RWPE2 (cell line): Measurements from ENCODE around the gene PLEKHJ1.
"Not testable (repeated sequence)": the region's sequence is repeated elsewhere in the genome, so short reads cannot be mapped to it uniquely, and the experiment has no call there.

Experiments
- ATAC-seq: fragments of 200-7000 bp; cut with Tn5 transposase; 3 replicates; pipeline ENCODE4 v1.9.1; 2021; ENCODE audit warnings: low read depth
- DNase-seq: peaks from one replicate; pipeline ENCODE4 v3.0.0-alpha.2; 2020; ENCODE audit warnings: low spot score
- H3K27ac ChIP-seq: fragments of 450-650 bp; 2 replicates; pipeline ENCODE4 v1.5.1; 2017; ENCODE audit warnings: mild to moderate bottlenecking; ENCODE audit not compliant: poor library complexity, severe bottlenecking
- H3K27me3 ChIP-seq: fragments of 250-450 bp; sonication (Bioruptor Pico); 2 replicates; pipeline ENCODE4 v1.5.1; 2021; ENCODE audit warnings: mild to moderate bottlenecking, moderate library complexity; ENCODE audit not compliant: insufficient read depth, poor library complexity, severe bottlenecking
- H3K36me3 ChIP-seq: fragments of 250-450 bp; sonication (Bioruptor Pico); 2 replicates; pipeline ENCODE4 v1.5.1; 2020; ENCODE audit warnings: low read depth, mild to moderate bottlenecking, moderate library complexity
- H3K4me1 ChIP-seq: fragments of 250-450 bp; sonication (Bioruptor Pico); 2 replicates; pipeline ENCODE4 v1.5.1; 2021; ENCODE audit warnings: mild to moderate bottlenecking, moderate library complexity; ENCODE audit not compliant: insufficient read depth, poor library complexity, severe bottlenecking
- H3K4me3 ChIP-seq: fragments of 250-450 bp; sonication (Bioruptor Pico); 2 replicates; pipeline ENCODE4 v1.5.1; 2021; ENCODE audit warnings: mild to moderate bottlenecking, moderate library complexity; ENCODE audit not compliant: severe bottlenecking
- H3K9me3 ChIP-seq: fragments of 250-450 bp; sonication (Bioruptor Pico); 2 replicates; pipeline ENCODE4 v1.5.1; 2021; ENCODE audit warnings: mild to moderate bottlenecking, moderate library complexity; ENCODE audit not compliant: severe bottlenecking
- TF ChIP-seq, protein P1 (sequence below): fragments of 450-650 bp; IDR thresholded peaks from one replicate; pipeline ENCODE4 v1.5.1; 2017; ENCODE audit warnings: mild to moderate bottlenecking, moderate library complexity; ENCODE audit not compliant: poor library complexity, severe bottlenecking

The PLEKHJ1 gene, protein sequence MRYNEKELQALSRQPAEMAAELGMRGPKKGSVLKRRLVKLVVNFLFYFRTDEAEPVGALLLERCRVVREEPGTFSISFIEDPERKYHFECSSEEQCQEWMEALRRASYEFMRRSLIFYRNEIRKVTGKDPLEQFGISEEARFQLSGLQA

DNA sequence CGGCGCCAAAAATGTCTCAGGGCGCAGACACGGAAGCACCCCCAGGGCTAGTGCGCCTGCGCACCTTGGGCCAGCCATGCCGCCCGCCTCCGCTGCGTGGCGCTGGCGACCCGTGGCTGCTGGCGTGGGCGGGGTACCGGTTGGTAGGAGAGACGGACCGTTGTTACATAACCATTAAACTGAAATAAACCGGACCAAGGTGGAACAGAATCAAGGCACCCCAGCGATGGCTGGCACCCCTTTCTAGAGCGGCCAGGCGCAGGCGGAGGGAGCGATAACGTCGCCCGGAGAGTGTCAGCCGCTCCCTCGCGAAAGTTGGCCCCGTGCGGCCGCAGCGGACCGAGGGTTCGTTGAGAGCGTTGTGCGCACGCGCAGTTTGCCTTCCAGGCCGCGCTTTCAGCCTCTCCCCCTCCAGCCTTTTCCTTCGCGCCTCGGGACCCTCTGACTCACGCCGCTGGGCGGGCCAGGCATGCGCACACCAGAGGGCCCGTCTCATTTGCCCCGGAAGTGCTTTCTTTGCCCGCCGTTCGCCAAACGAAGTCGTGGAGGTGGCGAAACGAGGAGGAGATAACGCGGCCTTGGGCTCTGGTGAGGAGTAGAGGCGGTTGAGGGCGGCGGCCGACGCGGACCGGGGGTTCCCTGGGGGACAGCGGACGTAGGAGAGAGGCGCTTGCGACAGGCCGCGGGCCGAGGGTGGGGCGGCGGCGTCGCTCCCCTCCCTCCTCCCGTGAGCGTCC lies at the start of gene PLEKHJ1, which contains the start of gene SF3A2:
Gene PLEKHJ1, minus strand, starts transcription at position 16 of the 737 bp plus-strand sequence. CDS start 81 bp downstream, outside the sequence.
Gene SF3A2, plus strand, starts transcription at position 511 of the 737 bp plus-strand sequence. CDS start 6,595 bp downstream, outside the sequence.
- ATAC-seq (peak; percentile 68), DNase-seq (peak; percentile 94)
- peaks cover 48% of the 10 kb centered on the region for H3K36me3 ChIP-seq
- H3K4me1 ChIP-seq, result peaks cover 10% of the 10 kb centered on the region
- H3K27me3 ChIP-seq, result no peaks in the 10 kb centered on the region
- peak within 1 kb of the TSS; percentile 69 for H3K27ac ChIP-seq
- no peaks in the 10 kb centered on the region for H3K9me3 ChIP-seq
- TF ChIP-seq, protein P1, sequence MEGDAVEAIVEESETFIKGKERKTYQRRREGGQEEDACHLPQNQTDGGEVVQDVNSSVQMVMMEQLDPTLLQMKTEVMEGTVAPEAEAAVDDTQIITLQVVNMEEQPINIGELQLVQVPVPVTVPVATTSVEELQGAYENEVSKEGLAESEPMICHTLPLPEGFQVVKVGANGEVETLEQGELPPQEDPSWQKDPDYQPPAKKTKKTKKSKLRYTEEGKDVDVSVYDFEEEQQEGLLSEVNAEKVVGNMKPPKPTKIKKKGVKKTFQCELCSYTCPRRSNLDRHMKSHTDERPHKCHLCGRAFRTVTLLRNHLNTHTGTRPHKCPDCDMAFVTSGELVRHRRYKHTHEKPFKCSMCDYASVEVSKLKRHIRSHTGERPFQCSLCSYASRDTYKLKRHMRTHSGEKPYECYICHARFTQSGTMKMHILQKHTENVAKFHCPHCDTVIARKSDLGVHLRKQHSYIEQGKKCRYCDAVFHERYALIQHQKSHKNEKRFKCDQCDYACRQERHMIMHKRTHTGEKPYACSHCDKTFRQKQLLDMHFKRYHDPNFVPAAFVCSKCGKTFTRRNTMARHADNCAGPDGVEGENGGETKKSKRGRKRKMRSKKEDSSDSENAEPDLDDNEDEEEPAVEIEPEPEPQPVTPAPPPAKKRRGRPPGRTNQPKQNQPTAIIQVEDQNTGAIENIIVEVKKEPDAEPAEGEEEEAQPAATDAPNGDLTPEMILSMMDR, result peak; percentile 96
- peak within 1 kb of the TSS; percentile 88 for H3K4me3 ChIP-seq

GRCh38 chr19:2283835-2284507 lies 47.8 kb upstream of the PLEKHJ1 start:
- Histone ChIP-seq H3K4me1 (no peaks in the 10 kb centered on the region), H3K4me3 (no peak overlapping the region), H3K36me3 (no peaks in the 10 kb centered on the region), H3K9me3 (no peaks in the 10 kb centered on the region), H3K27ac (no peak overlapping the region), H3K27me3 (peaks cover 9% of the 10 kb centered on the region)
- DNase-seq (no peak), ATAC-seq (no peak)
- TF ChIP-seq, protein P1, result no peak

DNA sequence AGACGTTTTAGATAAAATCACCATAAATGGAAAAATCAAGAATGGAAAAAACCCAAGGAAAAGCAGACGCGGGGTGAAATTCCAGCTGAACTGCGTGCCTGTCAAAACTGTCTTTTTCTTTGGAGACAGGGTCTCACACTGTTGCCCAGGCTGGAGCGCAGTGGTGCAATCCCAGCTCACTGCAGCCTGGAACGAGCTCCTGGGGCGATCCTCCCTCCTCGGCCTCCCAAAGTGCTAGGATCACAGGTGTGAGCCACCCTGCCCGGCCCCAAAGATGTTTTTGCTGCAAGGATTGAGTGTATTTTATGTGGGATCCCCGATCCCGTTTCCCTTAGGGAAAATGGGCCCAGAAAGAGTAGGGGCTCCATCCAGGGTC lies 46.7 kb upstream of the PLEKHJ1 start:
- ATAC-seq, result no peak
- no peak overlapping the region for H3K4me3 ChIP-seq
- H3K9me3 ChIP-seq, result no peaks in the 10 kb centered on the region
- no peak for DNase-seq
- H3K4me1 ChIP-seq, result no peaks in the 10 kb centered on the region
- H3K36me3 ChIP-seq, result no peaks in the 10 kb centered on the region
- no peak overlapping the region for H3K27ac ChIP-seq
- no peaks in the 10 kb centered on the region for H3K27me3 ChIP-seq
- TF ChIP-seq, protein P1, result no peak

GRCh38 chr19:2282062-2282861 lies 46.1 kb upstream of the PLEKHJ1 start, which contains the start of gene PEAK3:
Gene PEAK3 (minus strand): TSS chr19:2282175. CDS start chr19:2280931, 1,244 bp downstream.
- H3K27me3 ChIP-seq, result no peaks in the 10 kb centered on the region
- H3K36me3 ChIP-seq, result no peaks in the 10 kb centered on the region
- ATAC-seq, result no peak
- no peak within 1 kb of the TSS for H3K4me3 ChIP-seq
- TF ChIP-seq, protein P1, result no peak
- no peak within 1 kb of the TSS for H3K27ac ChIP-seq
- no peaks in the 10 kb centered on the region for H3K4me1 ChIP-seq
- peak; percentile 50 for DNase-seq
- H3K9me3 ChIP-seq, result no peaks in the 10 kb centered on the region

DNA sequence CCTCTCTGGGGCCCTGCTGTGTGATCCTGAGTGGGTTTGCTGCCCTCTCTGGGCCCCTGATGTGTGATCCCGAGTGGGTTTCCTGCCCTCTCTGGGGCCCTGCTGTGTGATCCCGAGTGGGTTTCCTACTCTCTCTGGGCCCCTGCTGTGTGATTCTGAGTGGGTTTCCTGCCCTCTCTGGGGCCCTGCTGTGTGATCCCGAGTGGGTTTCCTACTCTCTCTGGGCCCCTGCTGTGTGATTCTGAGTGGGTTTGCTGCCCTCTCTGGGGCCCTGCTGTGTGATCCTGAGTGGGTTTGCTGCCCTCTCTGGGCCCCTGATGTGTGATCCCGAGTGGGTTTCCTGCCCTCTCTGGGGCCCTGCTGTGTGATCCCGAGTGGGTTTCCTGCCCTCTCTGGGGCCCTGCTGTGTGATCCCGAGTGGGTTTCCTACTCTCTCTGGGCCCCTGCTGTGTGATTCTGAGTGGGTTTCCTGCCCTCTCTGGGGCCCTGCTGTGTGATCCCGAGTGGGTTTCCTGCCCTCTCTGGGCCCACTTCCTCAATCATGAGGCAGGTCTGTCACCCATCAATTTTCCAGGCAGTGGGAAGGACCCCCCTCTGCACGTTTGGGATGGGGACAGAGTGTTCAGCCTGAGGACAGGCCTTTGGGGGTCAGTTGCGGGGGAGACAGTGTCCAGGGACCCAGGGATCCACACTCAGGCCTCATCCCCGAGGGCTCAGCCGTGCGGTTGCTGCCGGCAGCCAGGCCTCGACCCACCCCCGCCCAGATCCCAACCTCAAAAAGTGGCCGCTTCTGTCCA lies 45.3 kb upstream of the PLEKHJ1 start:
- not testable (repeated sequence) for H3K9me3 ChIP-seq, H3K4me3 ChIP-seq, ATAC-seq, DNase-seq, H3K27ac ChIP-seq, H3K4me1 ChIP-seq, H3K36me3 ChIP-seq, H3K27me3 ChIP-seq
